Measurements from ENCODE around the gene ARSD.

GRCh38 chrX:2962381-2962780, 33.2 kb upstream of the ARSD start:
- TF ChIP-seq ZNF776 (CRISPR knock-in tag; IDR thresholded peaks at IDR 0.05) (no peak), ZNF292 (CRISPR knock-in tag; IDR thresholded peaks at IDR 0.05; ENCODE audit: borderline replicate concordance, low read depth) (no peak), CTCF (CRISPR knock-in tag; IDR thresholded peaks at IDR 0.05) (no peak), ZFYVE20 (CRISPR knock-in tag; IDR thresholded peaks at IDR 0.05; ENCODE audit: borderline replicate concordance, low read depth) (no peak), JUND (CRISPR knock-in tag; IDR thresholded peaks at IDR 0.05) (no peak), EZH2 (conservative IDR thresholded peaks at IDR 0.05; ENCODE audit: low read depth, low read length) (no peak)
